RWPE2 (cell line): ENCODE measurements around the gene BCL2L15.
"Not testable (repeated sequence)": the region's sequence is repeated elsewhere in the genome, so short reads cannot be mapped to it uniquely, and the experiment has no call there.

Source experiments
- ATAC-seq: fragments of 200-7000 bp; cut with Tn5 transposase; 3 replicates; pipeline ENCODE4 v1.9.1; 2021; ENCODE audit warnings: low read depth
- DNase-seq: peaks from one replicate; pipeline ENCODE4 v3.0.0-alpha.2; 2020; ENCODE audit warnings: low spot score
- H3K27ac ChIP-seq: fragments of 450-650 bp; 2 replicates; pipeline ENCODE4 v1.5.1; 2017; ENCODE audit warnings: mild to moderate bottlenecking; ENCODE audit not compliant: poor library complexity, severe bottlenecking
- H3K27me3 ChIP-seq: fragments of 250-450 bp; sonication (Bioruptor Pico); 2 replicates; pipeline ENCODE4 v1.5.1; 2021; ENCODE audit warnings: mild to moderate bottlenecking, moderate library complexity; ENCODE audit not compliant: insufficient read depth, poor library complexity, severe bottlenecking
- H3K36me3 ChIP-seq: fragments of 250-450 bp; sonication (Bioruptor Pico); 2 replicates; pipeline ENCODE4 v1.5.1; 2020; ENCODE audit warnings: low read depth, mild to moderate bottlenecking, moderate library complexity
- H3K4me1 ChIP-seq: fragments of 250-450 bp; sonication (Bioruptor Pico); 2 replicates; pipeline ENCODE4 v1.5.1; 2021; ENCODE audit warnings: mild to moderate bottlenecking, moderate library complexity; ENCODE audit not compliant: insufficient read depth, poor library complexity, severe bottlenecking
- H3K4me3 ChIP-seq: fragments of 250-450 bp; sonication (Bioruptor Pico); 2 replicates; pipeline ENCODE4 v1.5.1; 2021; ENCODE audit warnings: mild to moderate bottlenecking, moderate library complexity; ENCODE audit not compliant: severe bottlenecking
- H3K9me3 ChIP-seq: fragments of 250-450 bp; sonication (Bioruptor Pico); 2 replicates; pipeline ENCODE4 v1.5.1; 2021; ENCODE audit warnings: mild to moderate bottlenecking, moderate library complexity; ENCODE audit not compliant: severe bottlenecking
- TF ChIP-seq, protein P1 (sequence below): fragments of 450-650 bp; IDR thresholded peaks from one replicate; pipeline ENCODE4 v1.5.1; 2017; ENCODE audit warnings: mild to moderate bottlenecking, moderate library complexity; ENCODE audit not compliant: poor library complexity, severe bottlenecking

The BCL2L15 gene

DNA sequence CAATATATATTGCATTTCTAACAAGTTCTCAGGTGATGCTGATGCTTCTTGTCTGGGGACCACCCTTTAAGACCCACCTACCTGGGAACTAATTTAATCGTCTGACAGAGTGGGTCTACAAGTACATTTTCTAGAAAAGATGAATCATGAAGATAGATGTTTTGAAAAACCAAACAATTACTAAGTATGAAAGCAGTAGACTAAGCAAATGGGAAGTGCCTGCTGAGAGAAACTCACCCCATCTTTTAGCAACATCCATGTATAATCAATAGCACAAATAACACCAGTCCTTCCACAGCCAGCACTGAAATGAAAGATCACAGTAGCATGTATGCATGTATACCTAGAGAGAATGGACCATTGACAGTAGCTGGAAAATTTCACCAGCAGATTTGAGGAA, 33.1 kb downstream of the BCL2L15 start:
- Histone ChIP-seq H3K9me3 (no peaks in the 10 kb centered on the region), H3K27me3 (no peaks in the 10 kb centered on the region), H3K4me1 (no peaks in the 10 kb centered on the region), H3K27ac (no peak overlapping the region), H3K4me3 (no peak overlapping the region), H3K36me3 (no peaks in the 10 kb centered on the region)
- ATAC-seq (no peak), DNase-seq (no peak)
- TF ChIP-seq, protein P1, sequence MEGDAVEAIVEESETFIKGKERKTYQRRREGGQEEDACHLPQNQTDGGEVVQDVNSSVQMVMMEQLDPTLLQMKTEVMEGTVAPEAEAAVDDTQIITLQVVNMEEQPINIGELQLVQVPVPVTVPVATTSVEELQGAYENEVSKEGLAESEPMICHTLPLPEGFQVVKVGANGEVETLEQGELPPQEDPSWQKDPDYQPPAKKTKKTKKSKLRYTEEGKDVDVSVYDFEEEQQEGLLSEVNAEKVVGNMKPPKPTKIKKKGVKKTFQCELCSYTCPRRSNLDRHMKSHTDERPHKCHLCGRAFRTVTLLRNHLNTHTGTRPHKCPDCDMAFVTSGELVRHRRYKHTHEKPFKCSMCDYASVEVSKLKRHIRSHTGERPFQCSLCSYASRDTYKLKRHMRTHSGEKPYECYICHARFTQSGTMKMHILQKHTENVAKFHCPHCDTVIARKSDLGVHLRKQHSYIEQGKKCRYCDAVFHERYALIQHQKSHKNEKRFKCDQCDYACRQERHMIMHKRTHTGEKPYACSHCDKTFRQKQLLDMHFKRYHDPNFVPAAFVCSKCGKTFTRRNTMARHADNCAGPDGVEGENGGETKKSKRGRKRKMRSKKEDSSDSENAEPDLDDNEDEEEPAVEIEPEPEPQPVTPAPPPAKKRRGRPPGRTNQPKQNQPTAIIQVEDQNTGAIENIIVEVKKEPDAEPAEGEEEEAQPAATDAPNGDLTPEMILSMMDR = no peak

DNA sequence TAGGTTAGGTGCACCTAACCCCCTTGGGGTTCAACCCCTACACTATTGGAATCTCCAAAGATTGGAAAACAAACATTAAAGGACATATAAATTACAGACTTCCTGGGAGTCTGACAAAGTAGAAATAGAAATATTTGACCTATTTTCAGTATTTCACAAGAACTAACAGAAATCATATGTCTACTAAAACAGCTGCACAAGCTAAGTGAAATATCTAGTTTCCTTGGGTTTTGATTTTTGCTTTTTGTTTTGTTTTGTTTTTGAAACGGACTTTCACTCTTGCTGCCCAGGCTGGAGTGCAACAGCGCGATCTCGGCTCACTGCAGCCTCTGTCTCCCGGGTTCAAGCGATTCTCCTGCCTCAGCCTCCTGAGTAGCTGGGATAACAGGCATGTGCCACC, 34.7 kb downstream of the BCL2L15 start:
- H3K27me3 ChIP-seq, H3K4me1 ChIP-seq, DNase-seq, H3K9me3 ChIP-seq, H3K36me3 ChIP-seq, H3K27ac ChIP-seq, ATAC-seq, H3K4me3 ChIP-seq: not testable (repeated sequence)

- TF ChIP-seq, protein P1 = no peak
- DNase-seq = no peak
- Histone ChIP-seq H3K27me3 (no peaks in the 10 kb centered on the region), H3K4me1 (no peaks in the 10 kb centered on the region), H3K9me3 (no peaks in the 10 kb centered on the region), H3K27ac (no peak overlapping the region), H3K4me3 (no peak overlapping the region), H3K36me3 (no peaks in the 10 kb centered on the region)
- no peak for ATAC-seq
Measured at GRCh38 chr1:113850127-113850796, 37.1 kb downstream of the BCL2L15 start.

GRCh38 chr1:113849072-113849471, 38.3 kb downstream of the BCL2L15 start:
- Histone ChIP-seq H3K27me3 (no peaks in the 10 kb centered on the region), H3K36me3 (no peaks in the 10 kb centered on the region), H3K4me3 (no peak overlapping the region), H3K27ac (no peak overlapping the region), H3K9me3 (no peaks in the 10 kb centered on the region), H3K4me1 (no peaks in the 10 kb centered on the region)
- ATAC-seq = no peak
- no peak for DNase-seq
- TF ChIP-seq, protein P1 = no peak

GRCh38 chr1:113846391-113847035, 40.9 kb downstream of the BCL2L15 start:
- H3K4me1 ChIP-seq = no peaks in the 10 kb centered on the region
- H3K9me3 ChIP-seq = no peaks in the 10 kb centered on the region
- DNase-seq = no peak
- no peaks in the 10 kb centered on the region for H3K27me3 ChIP-seq
- TF ChIP-seq, protein P1 = no peak
- H3K4me3 ChIP-seq = no peak overlapping the region
- H3K36me3 ChIP-seq = no peaks in the 10 kb centered on the region
- ATAC-seq = no peak
- no peak overlapping the region for H3K27ac ChIP-seq
